Mucosa of descending colon (tissue), 3 donors: ENCODE measurements around the gene UBFD1. TPM values are rescaled to one million over a fixed set of nuclear protein-coding genes. Genes with fewer than 3 reads are reported as not detected.
"Not testable (repeated sequence)": the region's sequence is repeated elsewhere in the genome, so short reads cannot be mapped to it uniquely, and the experiment has no call there.

Experiments used
- ATAC-seq: fragments of 200-7000 bp; cut with Tn5 transposase; one replicate; pipeline ENCODE4 v1.9.1; 2020; ENCODE audit warnings: mild to moderate bottlenecking, moderate library complexity
- DNase-seq, 3 donors: peaks; one replicate each; pipeline ENCODE4 v3.0.0-alpha.2; 2020
- H3K36me3 ChIP-seq: fragments of 200-600 bp; one replicate; pipeline ENCODE4 v1.8.0; 2021; ENCODE audit warnings: low read depth, mild to moderate bottlenecking
- H3K4me1 ChIP-seq: fragments of 200-600 bp; one replicate; pipeline ENCODE4 v1.8.0; 2021; ENCODE audit warnings: low read depth, mild to moderate bottlenecking
- H3K4me3 ChIP-seq: fragments of 200-600 bp; one replicate; pipeline ENCODE4 v1.8.0; 2021; ENCODE audit warnings: mild to moderate bottlenecking
- H3K9me3 ChIP-seq: fragments of 200-600 bp; one replicate; pipeline ENCODE4 v1.8.0; 2021; ENCODE audit warnings: mild to moderate bottlenecking
- intact Hi-C, 2 donors: fragments of 100-400 bp; cut with DNase I in 1 of 2; cut with micrococcal nuclease in 1 of 2; formaldehyde crosslinking; loops; one replicate each; pipeline versions ENCODE4 v1.11.0 to v1.11.1; 2022; cut with DNase I, micrococcal nuclease
- total RNA-seq, 3 donors: library from RNA; stranded (reverse); fragmentation: NEBNext Ultra II Directional in 2 of 3; extraction: Animal tissue kit (Norgen Biotek cat#: 25700) in 2 of 3; gene quantifications; one replicate each; pipeline versions ENCODE4 v1.2.1 to v1.2.4, GENCODE V29; 2021 to 2023
- TF ChIP-seq, protein P1 (sequence below): fragments of 200-600 bp; IDR thresholded peaks from one replicate; pipeline ENCODE4 v1.8.0; 2022; ENCODE audit warnings: antibody characterized with exemption, mild to moderate bottlenecking
- donor health status: DM: no; HTN: no; CAD: no; lungs with moderate emphysema.
- donor health status: DM: no; HTN: no; CAD: no.
- donor health status: DM: no; HTN: yes; CAD: no.

UBFD1 gene
- total RNA-seq, 3 donors from 2014 or later: 27.8 to 38.3 (median 28.5) TPM

DNA sequence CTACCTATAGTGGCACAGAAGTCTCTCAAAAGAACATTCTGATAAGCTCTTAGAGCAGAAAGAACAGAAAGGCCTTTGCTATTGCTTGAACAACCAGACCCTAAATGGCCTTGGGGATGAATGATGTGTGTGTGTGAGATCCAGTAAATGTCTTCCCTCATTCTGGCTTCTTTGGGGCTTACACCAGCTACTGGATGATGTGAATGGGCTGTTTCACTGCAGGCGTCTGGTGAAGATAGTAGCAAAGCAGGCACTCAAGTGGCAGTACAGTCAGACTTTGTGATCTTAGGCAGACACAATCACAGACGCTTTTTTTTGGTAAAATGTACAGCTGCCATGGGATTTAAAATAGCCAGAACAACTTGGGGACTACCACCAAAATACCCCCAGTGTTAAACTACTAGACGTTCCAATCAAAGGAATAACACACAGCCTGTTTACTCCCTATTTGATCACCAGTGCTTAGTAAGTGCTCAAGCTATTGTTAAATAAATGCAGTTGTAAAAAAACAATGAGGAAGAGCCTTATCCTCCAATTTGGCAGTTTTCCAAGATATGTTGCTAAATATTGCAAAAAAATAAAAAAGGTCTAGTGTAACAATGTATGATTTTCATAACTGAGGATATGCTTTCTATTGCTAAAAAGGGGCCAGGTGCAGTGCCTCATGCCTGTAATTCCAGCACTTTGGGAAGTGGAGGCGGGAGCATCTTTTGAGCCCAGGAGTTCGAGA is 20.7 kb downstream of the UBFD1 start:
- H3K36me3 ChIP-seq: no peaks in the 10 kb centered on the region

DNA sequence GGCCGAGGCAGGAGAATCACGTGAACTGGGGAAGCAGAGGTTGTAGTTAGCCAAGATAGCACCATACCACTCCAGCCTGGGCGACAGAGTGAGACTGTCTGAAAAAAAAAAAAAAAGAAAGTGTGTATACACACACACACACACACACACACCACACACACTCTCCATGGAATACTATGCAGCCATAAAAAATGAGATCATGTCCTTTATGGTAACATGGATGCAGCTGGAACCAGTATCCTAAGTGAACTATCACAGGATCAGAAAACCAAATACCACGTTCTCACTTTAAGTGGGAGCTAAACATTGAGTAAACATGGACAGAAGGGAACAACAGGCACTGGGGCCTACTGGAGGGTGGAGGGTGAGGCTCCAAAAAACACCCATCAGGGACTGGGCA is 21.8 kb downstream of the UBFD1 start:
- no peak overlapping the region for H3K4me3 ChIP-seq
- no peaks in the 10 kb centered on the region for H3K4me1 ChIP-seq
- no peak for DNase-seq
- H3K36me3 ChIP-seq: no peaks in the 10 kb centered on the region
- H3K9me3 ChIP-seq: no peaks in the 10 kb centered on the region
- ATAC-seq: no peak
- TF ChIP-seq, protein P1, sequence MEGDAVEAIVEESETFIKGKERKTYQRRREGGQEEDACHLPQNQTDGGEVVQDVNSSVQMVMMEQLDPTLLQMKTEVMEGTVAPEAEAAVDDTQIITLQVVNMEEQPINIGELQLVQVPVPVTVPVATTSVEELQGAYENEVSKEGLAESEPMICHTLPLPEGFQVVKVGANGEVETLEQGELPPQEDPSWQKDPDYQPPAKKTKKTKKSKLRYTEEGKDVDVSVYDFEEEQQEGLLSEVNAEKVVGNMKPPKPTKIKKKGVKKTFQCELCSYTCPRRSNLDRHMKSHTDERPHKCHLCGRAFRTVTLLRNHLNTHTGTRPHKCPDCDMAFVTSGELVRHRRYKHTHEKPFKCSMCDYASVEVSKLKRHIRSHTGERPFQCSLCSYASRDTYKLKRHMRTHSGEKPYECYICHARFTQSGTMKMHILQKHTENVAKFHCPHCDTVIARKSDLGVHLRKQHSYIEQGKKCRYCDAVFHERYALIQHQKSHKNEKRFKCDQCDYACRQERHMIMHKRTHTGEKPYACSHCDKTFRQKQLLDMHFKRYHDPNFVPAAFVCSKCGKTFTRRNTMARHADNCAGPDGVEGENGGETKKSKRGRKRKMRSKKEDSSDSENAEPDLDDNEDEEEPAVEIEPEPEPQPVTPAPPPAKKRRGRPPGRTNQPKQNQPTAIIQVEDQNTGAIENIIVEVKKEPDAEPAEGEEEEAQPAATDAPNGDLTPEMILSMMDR: no peak
- intact Hi-C loops: no loop called here

More for the DNA sequence above, 20.7 kb downstream of the UBFD1 start:
- TF ChIP-seq, protein P1: no peak
- DNase-seq (no peak), ATAC-seq (no peak)
- no peaks in the 10 kb centered on the region for H3K4me1 ChIP-seq
- no peak overlapping the region for H3K4me3 ChIP-seq
- intact Hi-C loops: no loop called here
- no peaks in the 10 kb centered on the region for H3K9me3 ChIP-seq

DNA sequence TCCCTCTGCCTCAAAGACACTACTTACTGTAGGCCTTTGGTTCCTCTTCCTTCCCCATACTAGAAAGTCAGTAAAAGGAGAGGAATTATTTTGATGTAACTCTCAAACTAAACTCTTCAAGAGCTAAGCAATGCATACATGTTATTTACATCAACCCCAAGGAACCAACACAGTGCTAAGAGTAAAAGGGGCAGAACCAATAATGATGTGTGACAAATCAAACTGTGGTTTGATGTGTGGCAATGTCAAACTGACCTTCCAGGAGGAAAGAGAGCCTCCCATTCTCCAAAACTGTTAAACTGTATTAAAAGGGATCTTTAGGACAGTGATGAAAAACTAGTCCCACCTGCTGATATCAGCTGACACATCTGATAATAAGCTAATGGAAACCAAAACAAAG is 22.9 kb downstream of the UBFD1 start:
- H3K9me3 ChIP-seq: no peaks in the 10 kb centered on the region
- no peak overlapping the region for H3K4me3 ChIP-seq
- TF ChIP-seq, protein P1: no peak
- peaks cover 5% of the 10 kb centered on the region for H3K36me3 ChIP-seq
- DNase-seq: no peak
- H3K4me1 ChIP-seq: no peaks in the 10 kb centered on the region
- ATAC-seq: no peak
- intact Hi-C loops: no loop called here

DNA sequence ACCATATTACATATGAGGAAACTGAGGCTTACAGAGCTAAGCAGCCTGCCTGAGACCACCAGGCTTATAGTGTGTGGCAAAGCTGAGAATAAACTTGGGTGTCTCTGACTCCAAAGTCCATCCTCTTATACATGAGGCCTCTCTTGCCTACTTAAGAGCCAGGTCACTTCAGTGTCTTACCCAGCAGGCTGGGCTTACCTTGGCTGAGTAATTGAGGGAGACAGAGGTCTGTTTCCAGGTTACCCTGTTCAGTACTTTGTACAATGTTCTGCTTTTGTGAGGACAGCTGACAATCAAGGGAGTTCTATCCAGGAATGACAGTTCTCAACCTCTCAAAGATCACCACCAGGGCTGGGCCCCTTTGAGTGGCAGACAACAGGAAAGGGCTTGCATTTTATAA is 24.2 kb downstream of the UBFD1 start:
- intact Hi-C loops: no loop called here
- DNase-seq (no peak), ATAC-seq (no peak)
- Histone ChIP-seq H3K9me3 (no peaks in the 10 kb centered on the region), H3K36me3 (peaks cover 5% of the 10 kb centered on the region), H3K4me3 (no peak overlapping the region), H3K4me1 (no peaks in the 10 kb centered on the region)
- TF ChIP-seq, protein P1: no peak

DNA sequence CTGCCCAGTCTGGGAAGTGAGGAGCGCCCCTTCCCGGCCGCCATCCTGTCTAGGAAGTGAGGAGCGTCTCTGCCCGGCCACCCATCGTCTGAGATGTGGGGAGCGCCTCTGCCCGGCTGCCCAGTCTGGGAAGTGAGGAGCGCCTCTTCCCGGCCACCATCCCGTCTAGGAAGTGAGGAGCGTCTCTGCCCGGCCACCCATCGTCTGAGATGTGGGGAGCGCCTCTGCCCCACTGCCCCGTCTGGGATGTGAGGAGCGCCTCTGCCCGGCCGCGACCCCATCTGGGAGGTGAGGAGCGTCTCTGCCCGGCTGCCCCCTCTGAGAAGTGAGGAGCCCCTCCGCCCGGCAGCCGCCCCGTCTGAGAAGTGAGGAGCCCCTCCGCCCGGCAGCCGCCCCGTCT is 25.7 kb downstream of the UBFD1 start:
- H3K4me1 ChIP-seq, ATAC-seq, H3K4me3 ChIP-seq, DNase-seq, H3K36me3 ChIP-seq, intact Hi-C loops, H3K9me3 ChIP-seq: not testable (repeated sequence)

DNA sequence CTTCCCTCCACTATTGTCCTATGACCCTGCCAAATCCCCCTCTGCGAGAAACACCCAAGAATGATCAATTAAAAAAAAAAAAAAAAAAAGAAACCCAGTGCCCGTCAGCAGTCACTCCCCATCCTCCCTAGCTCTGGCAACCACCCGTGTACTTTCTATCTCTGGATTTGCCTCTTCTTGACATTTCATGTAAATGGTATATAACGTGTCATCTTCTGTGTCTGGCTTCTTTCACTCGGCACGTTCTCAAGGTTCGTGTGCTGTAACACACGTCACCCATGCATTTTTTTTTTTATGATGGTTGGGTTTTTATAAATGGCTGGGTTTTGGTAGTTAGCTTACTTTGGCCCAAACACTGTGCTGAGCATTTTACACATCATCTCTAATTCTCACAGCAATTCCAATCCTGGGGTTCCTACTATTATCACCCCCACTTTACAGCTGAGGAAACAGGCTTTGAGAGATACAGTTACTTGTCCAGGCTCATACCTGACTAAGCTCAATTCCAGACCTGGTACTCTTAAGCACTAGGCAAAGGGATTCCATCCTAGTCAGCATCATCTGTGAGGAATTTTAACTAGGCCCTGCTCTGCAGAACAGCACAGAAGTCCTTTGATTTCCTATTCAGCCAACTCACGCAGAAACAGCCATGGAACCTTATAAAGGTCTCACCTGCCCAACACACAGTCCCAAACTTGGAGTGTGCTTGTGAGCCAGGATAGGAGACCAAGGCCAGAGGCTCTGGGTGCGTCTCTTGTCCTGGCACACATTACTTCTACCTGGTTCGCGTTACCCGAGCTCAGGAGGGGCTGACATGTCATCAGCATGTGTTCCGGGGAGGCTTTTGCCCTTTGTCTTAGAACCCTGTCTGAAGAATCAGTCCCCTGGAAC is 26.9 kb downstream of the UBFD1 start:
- Histone ChIP-seq H3K4me3 (no peak overlapping the region), H3K36me3 (peaks cover 5% of the 10 kb centered on the region), H3K4me1 (no peaks in the 10 kb centered on the region), H3K9me3 (no peaks in the 10 kb centered on the region)
- DNase-seq (no peak), ATAC-seq (no peak)
- TF ChIP-seq, protein P1: no peak
- intact Hi-C loops: no loop called here
